HepG2 (cell line): ENCODE data around the gene JCAD. TPM values are rescaled to one million over a fixed set of nuclear protein-coding genes. Genes with fewer than 3 reads are reported as not detected.
A peak's percentile ranks its signal among the peaks of the same experiment; 100 is the strongest.

Source experiments
- ARID5B ChIP-seq: IDR thresholded peaks from 2 replicates; pipeline ENCODE4 v1.4.0; 2020; ENCODE audit warnings: mild to moderate bottlenecking, missing genetic modification reagents
- BCL6 ChIP-seq: IDR thresholded peaks from 2 replicates; pipeline ENCODE4 v1.6.1; 2016; ENCODE audit warnings: missing genetic modification reagents, missing compliant biosample characterization
- FOXC1 ChIP-seq: sonication (generic); formaldehyde crosslinking; IDR thresholded peaks from 2 replicates; pipeline ENCODE4 v1.8.0; 2022; ENCODE audit warnings: mild to moderate bottlenecking, missing genetic modification reagents, borderline replicate concordance
- HMGA1 ChIP-seq: sonication (generic); formaldehyde crosslinking; conservative IDR thresholded peaks from 2 replicates; pipeline ENCODE4 v1.4.0; 2020; ENCODE audit warnings: missing genetic modification reagents
- IRF2 ChIP-seq: IDR thresholded peaks from 2 replicates; pipeline ENCODE4 v1.6.1; 2018; ENCODE audit warnings: missing genetic modification reagents, missing compliant biosample characterization
- JDP2 ChIP-seq: sonication (generic); formaldehyde crosslinking; IDR thresholded peaks from 2 replicates; pipeline ENCODE4 v1.8.1; 2022; ENCODE audit warnings: missing genetic modification reagents, borderline replicate concordance
- NPAS2 ChIP-seq: sonication (generic); formaldehyde crosslinking; IDR thresholded peaks from 2 replicates; pipeline ENCODE4 v1.8.0; 2022; ENCODE audit warnings: mild to moderate bottlenecking, missing genetic modification reagents, borderline replicate concordance
- PAXIP1 ChIP-seq: sonication (generic); formaldehyde crosslinking; conservative IDR thresholded peaks from 2 replicates; pipeline ENCODE4 v1.4.0; 2020; ENCODE audit warnings: mild to moderate bottlenecking, missing genetic modification reagents, moderate library complexity
- PHF21A ChIP-seq: sonication (generic); formaldehyde crosslinking; IDR thresholded peaks from 2 replicates; pipeline ENCODE4 v1.5.0; 2020; ENCODE audit warnings: mild to moderate bottlenecking, missing genetic modification reagents
- POLR2AphosphoS5 ChIP-seq: IDR thresholded peaks from 2 replicates; pipeline ENCODE4 v1.6.1; 2012; ENCODE audit warnings: low read depth, low read length
- PPARG ChIP-seq: conservative IDR thresholded peaks from 2 replicates; pipeline ENCODE4 v1.6.1; 2016; ENCODE audit warnings: missing biosample characterization, missing genetic modification reagents
- SOX5 ChIP-seq: IDR thresholded peaks from 2 replicates; pipeline ENCODE4 v1.6.1; 2016; ENCODE audit warnings: borderline replicate concordance
- ZMYM3 ChIP-seq: sonication (generic); formaldehyde crosslinking; IDR thresholded peaks from 2 replicates; pipeline ENCODE4 v1.5.1; 2020; ENCODE audit warnings: mild to moderate bottlenecking, missing genetic modification reagents
- ZNF354B ChIP-seq: sonication (generic); formaldehyde crosslinking; IDR thresholded peaks from 2 replicates; pipeline ENCODE4 v1.8.0; 2022; ENCODE audit warnings: mild to moderate bottlenecking, missing genetic modification reagents
- ZNF724P ChIP-seq: sonication (generic); formaldehyde crosslinking; IDR thresholded peaks from 2 replicates; pipeline ENCODE4 v1.8.0; 2022; ENCODE audit warnings: missing genetic modification reagents, borderline replicate concordance
- ZNF788 ChIP-seq: sonication (generic); formaldehyde crosslinking; IDR thresholded peaks from 2 replicates; pipeline ENCODE4 v1.5.0; 2020; ENCODE audit warnings: mild to moderate bottlenecking, missing genetic modification reagents, borderline replicate concordance
- polyA plus RNA-seq, 8 experiments: library from polyadenylated mRNA; depleted of rRNA in 3 of 8; stranded (reverse) in 7 of 8; unstranded in 1 of 8; fragments of >200 nt; fragmentation: Illumina TruSeq in 4 of 8; extraction: Trizol in 4 of 8; gene quantifications; 2 replicates each; pipeline versions ENCODE4 v1.2.1 to v1.2.3, GENCODE V29; 2011 to 2016; ENCODE audit warnings: low read depth in 4 of 8, missing spikeins in 1 of 8, mixed read lengths in 1 of 8; ENCODE audit not compliant: insufficient read depth in 1 of 8
- total RNA-seq, 5 experiments: library from RNA; depleted of rRNA; stranded (reverse); fragments of >200 nt; fragmentation: Illumina TruSeq; extraction: Trizol; gene quantifications; 2 replicates each; pipeline ENCODE4 v1.2.3, GENCODE V29; 2016; ENCODE audit warnings: low read depth in 1 of 5

JCAD gene
- total and polyA plus RNA-seq, 2 of the 13 experiments (the other 11 are each of a cell fraction or from before 2014, with no cell fraction given): 0.04 to 0.08 TPM

GRCh38 chr10:30000802-30001571, 58.4 kb downstream of the JCAD start (continued):
- TF ChIP-seq ZNF724P (CRISPR knock-in tag): no peak
- TF ChIP-seq ZNF788 (CRISPR knock-in tag): 0 out of 2 replicates have a peak, but pooled peaks have one; percentile 16
- TF ChIP-seq PAXIP1 (CRISPR knock-in tag): peak; percentile 64; the same call in 1 of the 2 replicates
- peak; percentile 33; the same call in 1 of the 2 replicates for TF ChIP-seq BCL6 (CRISPR knock-in tag)
- TF ChIP-seq POLR2AphosphoS5: no peak
- no peak for TF ChIP-seq FOXC1 (CRISPR knock-in tag)
- TF ChIP-seq SOX5 (CRISPR knock-in tag): peak; percentile 13; the same call in 1 of the 2 replicates
- no peak for TF ChIP-seq ZMYM3
- no peak for TF ChIP-seq HMGA1 (CRISPR knock-in tag)
- 0 out of 2 replicates have a peak, but pooled peaks have one; percentile 19 for TF ChIP-seq PHF21A (CRISPR knock-in tag)
- no peak for TF ChIP-seq JDP2
- 0 out of 2 replicates have a peak, but pooled peaks have one; percentile 27 for TF ChIP-seq IRF2 (CRISPR knock-in tag)
- TF ChIP-seq ARID5B (CRISPR knock-in tag): peak; percentile 28; the same call in 1 of the 2 replicates
- no peak for TF ChIP-seq NPAS2 (CRISPR knock-in tag)
- TF ChIP-seq ZNF354B (CRISPR knock-in tag): no peak
- TF ChIP-seq PPARG (CRISPR knock-in tag): peak; percentile 90
